Activated CD4-positive, alpha-beta memory T cell treated with anti-CD3 and anti-CD28 coated beads for 36 hours (primary cell): ENCODE results near the gene RGS6. TPM values are rescaled to one million over a fixed set of nuclear protein-coding genes. Genes with fewer than 3 reads are reported as not detected.
A peak's percentile ranks its signal among the peaks of the same experiment; 100 is the strongest.

Experiments
- CTCF ChIA-PET: fragments of 350-600 bp; sonication (Branson Sonifier 250); formaldehyde crosslinking; loops from one replicate; lab custom pipeline; 2021; ENCODE audit warnings: antibody characterized with exemption, inconsistent platforms; lab: Charles Lee
- POLR2A ChIA-PET: fragments of 350-600 bp; sonication (Branson Sonifier 250); formaldehyde crosslinking; loops from one replicate; lab custom pipeline; 2021; ENCODE audit warnings: antibody characterized with exemption; lab: Charles Lee
- DNase-seq: peaks from one replicate; pipeline ENCODE4 v3.0.0-alpha.2; 2020
- H3K27ac Mint-ChIP-seq: one replicate; pipeline ENCODE4 v1.8.0; 2021; ENCODE audit warnings: mixed read lengths
- H3K27me3 Mint-ChIP-seq: one replicate; pipeline ENCODE4 v1.8.0; 2021; ENCODE audit warnings: mixed read lengths
- H3K36me3 Mint-ChIP-seq: one replicate; pipeline ENCODE4 v1.8.0; 2021; ENCODE audit warnings: mixed read lengths
- H3K4me1 Mint-ChIP-seq: one replicate; pipeline ENCODE4 v1.8.0; 2021; ENCODE audit warnings: low read depth, mixed read lengths
- H3K4me3 Mint-ChIP-seq: one replicate; pipeline ENCODE4 v1.8.0; 2021; ENCODE audit warnings: mild to moderate bottlenecking, mixed read lengths
- H3K9me3 Mint-ChIP-seq: one replicate; pipeline ENCODE4 v1.8.0; 2021; ENCODE audit warnings: mixed read lengths
- intact Hi-C: fragments of 100-400 bp; cut with micrococcal nuclease; formaldehyde crosslinking; loops from one replicate; pipeline ENCODE4 v1.15.1; 2023
- total RNA-seq, 2 experiments: library from RNA; stranded (reverse); gene quantifications; one replicate each; pipeline ENCODE4 v1.2.3, GENCODE V29; 2021

RGS6 gene
- total RNA-seq, 2 experiments from 2014 or later, result 0.15 to 0.19 TPM

DNA sequence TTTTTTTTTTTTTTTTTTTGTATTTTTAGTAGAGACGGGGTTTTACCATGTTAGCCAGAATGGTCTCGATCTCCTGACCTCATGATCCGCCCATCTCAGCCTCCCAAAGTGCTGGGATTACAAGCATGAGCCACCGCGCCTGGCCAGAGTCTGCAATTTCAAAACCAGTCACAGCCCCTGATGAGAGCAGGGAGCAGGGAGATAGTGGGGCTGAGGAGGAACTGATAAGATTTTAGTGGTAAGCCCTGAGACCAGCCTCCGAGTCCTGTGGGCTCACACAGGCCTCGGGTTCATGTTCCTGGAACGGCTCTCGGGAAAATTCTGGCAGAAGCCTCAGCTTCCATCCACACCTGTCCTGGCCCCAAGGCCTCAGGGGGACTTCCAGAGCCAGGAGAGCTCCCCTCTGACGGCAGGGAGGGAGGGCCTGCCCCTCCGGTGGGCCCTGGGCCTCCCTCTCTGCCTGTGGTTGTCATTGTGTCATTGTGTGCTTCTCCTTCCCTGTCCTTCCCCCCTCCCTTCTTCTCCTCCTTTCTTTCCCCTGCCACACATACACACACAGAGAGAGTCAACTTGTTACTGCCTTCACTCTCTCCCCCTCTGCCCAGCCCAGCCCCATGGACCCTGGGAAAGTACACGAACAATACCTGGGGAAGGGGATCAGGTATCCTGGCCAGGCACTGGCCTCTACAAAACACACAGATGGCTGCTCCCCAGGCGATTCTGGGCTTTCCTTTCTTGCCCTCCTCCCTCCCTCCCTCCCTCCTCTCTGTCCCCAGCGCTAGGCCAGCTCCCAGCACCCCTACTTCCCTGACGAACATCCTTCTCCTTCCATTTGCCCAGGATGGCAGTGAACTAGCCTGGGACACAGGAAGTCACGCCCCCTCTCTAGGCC is 667.6 kb downstream of the RGS6 start:
- Mint-ChIP-seq H3K4me1 (peaks cover 10% of the 10 kb centered on the region), H3K36me3 (no peaks in the 10 kb centered on the region), H3K27ac (no peak overlapping the region), H3K27me3 (peaks cover 10% of the 10 kb centered on the region), H3K4me3 (no peak overlapping the region), H3K9me3 (no peaks in the 10 kb centered on the region)
- CTCF ChIA-PET, result no interaction called here
- POLR2A ChIA-PET, result no interaction called here
- DNase-seq, result no peak
- intact Hi-C loops, result no loop called here

DNA sequence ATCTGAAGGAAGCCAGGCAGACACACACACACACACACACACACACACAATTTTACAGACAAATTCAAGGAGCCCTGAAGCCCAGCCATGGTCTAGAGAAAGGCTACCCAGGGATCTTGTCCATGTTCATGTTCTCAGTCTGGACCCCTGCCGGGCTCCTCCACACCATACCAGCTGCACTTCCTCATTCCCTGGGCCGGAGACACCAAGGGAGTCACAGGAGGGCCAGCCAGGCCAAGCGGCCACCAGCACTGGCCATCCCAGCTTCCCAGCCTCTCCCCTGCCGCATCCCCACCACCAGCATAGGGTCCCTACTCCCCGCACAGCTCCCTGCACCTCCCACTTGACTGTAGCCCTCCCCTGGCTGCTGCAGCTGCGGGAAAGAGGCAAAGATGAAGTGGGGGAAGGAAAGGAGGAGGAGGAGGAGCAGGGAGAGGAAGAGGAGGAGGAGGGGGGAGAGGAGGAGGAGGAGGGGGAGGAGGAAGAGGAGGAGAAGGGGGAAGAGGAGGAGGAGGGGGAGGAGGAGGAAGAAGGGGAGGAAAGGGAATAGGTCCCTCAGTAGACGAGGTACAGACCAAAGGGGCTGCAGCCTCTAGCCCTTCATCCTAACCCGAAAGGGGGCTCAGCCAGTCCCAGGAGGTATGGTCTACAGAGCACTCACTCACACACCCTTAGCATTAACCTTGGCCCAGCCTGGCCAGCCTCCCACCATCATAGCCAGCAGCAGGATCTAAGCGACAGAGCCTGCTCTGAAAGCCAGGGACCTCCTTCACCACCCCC is 668.5 kb downstream of the RGS6 start:
- DNase-seq, result no peak
- H3K9me3 Mint-ChIP-seq, result no peaks in the 10 kb centered on the region
- H3K4me3 Mint-ChIP-seq, result no peak overlapping the region
- no peaks in the 10 kb centered on the region for H3K36me3 Mint-ChIP-seq
- peaks cover 4% of the 10 kb centered on the region for H3K27me3 Mint-ChIP-seq
- intact Hi-C loops, result no loop called here
- no peak overlapping the region for H3K27ac Mint-ChIP-seq
- H3K4me1 Mint-ChIP-seq, result peaks cover under 1% of the 10 kb centered on the region
- ChIA-PET POLR2A (no interaction called here), CTCF (no interaction called here)

DNA sequence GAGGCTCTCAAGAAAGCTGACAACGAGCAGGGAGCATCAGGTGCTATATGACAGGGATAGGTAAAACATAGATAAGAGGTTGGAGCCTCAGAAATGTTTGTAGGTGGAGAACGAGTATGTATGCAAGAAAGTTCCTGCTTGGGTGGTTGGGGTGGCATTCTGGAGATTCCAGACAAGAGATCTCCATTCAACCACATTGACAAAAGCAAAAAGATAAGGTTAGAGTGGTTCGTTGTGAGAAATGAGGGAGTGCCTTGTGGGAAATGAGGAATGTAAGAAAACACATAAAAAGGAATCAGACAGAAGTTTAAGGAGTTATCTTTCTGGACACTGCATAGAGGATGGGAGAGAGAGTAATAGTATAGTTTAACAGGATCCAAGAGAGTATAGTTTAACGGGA is 671.4 kb downstream of the RGS6 start:
- no peaks in the 10 kb centered on the region for H3K4me1 Mint-ChIP-seq
- no peak overlapping the region for H3K27ac Mint-ChIP-seq
- ChIA-PET CTCF (no interaction called here), POLR2A (no interaction called here)
- H3K36me3 Mint-ChIP-seq, result no peaks in the 10 kb centered on the region
- H3K4me3 Mint-ChIP-seq, result no peak overlapping the region
- DNase-seq, result no peak
- intact Hi-C loops, result no loop called here
- no peaks in the 10 kb centered on the region for H3K9me3 Mint-ChIP-seq
- H3K27me3 Mint-ChIP-seq, result no peaks in the 10 kb centered on the region

DNA sequence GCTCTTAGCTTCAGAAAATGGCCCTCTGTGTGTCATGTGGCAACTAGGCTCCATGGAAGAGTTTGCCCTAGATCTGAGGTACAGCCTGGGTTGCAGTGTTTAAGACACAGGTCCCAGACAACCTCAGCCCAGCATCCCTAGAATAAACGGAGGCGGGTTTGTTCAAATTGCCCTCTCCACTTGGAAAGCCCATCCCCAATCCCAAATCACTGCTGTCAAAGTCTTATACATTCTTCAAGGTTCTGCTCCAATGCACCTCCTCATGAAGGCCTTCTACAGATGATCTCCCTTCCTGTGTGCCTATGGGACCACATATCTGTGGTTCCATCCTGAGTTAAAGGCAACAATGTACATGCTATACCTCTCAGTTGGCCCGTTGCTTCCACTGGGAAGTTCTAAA is 671.9 kb downstream of the RGS6 start:
- no peaks in the 10 kb centered on the region for H3K27me3 Mint-ChIP-seq
- CTCF ChIA-PET, result no interaction called here
- no peaks in the 10 kb centered on the region for H3K36me3 Mint-ChIP-seq
- no peaks in the 10 kb centered on the region for H3K4me1 Mint-ChIP-seq
- POLR2A ChIA-PET, result no interaction called here
- H3K27ac Mint-ChIP-seq, result no peak overlapping the region
- H3K4me3 Mint-ChIP-seq, result no peak overlapping the region
- intact Hi-C loops, result no loop called here
- DNase-seq, result no peak
- no peaks in the 10 kb centered on the region for H3K9me3 Mint-ChIP-seq

DNA sequence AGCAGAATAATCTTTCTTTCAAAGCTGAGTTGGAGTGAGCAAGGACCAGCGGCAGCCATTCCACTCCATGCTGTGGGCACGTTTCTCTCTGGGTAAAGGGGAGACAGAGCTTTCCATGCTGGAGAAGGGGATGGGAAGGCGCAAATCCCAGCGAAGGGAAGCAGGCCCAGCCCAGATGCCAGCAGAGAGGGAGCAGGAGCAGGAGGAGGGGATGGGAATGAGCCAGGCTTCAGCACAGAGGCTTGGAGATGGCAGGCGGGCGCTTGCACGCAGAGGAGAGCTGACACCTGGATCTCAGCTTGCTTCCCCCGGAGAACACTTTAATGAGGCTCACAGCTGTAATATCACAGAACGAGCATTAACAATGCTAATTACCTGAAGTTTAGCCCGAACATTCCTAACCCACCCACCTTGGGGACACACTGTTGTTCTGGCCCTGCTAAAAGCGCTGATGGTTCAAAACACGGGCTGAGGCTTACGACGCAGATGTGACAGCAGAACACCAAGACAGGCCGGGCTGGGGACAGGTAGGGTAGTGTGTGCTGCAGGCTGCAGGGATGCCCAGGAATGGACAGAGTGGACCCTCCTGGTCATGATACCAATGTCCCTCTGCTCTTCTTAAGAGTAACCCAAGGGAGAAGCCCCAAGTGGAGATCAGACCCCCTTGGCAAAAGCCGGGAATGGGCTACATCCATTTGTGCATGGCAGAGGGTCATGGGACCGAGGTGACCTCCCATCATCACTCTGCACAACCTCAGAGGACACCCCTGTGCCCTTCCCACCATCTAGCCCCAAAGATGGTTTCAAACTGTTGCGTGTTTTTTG is 673.1 kb downstream of the RGS6 start:
- Mint-ChIP-seq H3K36me3 (no peaks in the 10 kb centered on the region), H3K27me3 (no peaks in the 10 kb centered on the region), H3K4me3 (no peak overlapping the region), H3K27ac (no peak overlapping the region), H3K9me3 (no peaks in the 10 kb centered on the region), H3K4me1 (no peaks in the 10 kb centered on the region)
- POLR2A ChIA-PET, result no interaction called here
- intact Hi-C loops, result no loop called here
- peak; percentile 2 for DNase-seq
- CTCF ChIA-PET, result no interaction called here

DNA sequence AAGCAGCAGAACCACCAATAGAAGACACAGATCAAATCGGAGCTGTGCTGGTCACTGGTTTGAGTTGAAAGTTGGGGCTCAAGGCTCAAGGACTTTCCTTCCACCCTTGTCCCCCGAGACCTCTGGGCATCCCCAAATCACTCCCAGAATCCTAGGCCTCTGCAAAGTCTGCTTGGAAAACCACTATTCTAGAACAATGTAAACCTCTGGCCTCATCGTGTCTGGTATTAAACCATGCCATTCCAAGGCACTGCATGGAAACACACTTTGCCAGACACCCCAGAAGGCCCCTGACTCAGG is 673.6 kb downstream of the RGS6 start:
- intact Hi-C loops, result no loop called here
- no peaks in the 10 kb centered on the region for H3K36me3 Mint-ChIP-seq
- CTCF ChIA-PET, result no interaction called here
- H3K4me1 Mint-ChIP-seq, result no peaks in the 10 kb centered on the region
- no peaks in the 10 kb centered on the region for H3K27me3 Mint-ChIP-seq
- H3K9me3 Mint-ChIP-seq, result no peaks in the 10 kb centered on the region
- H3K27ac Mint-ChIP-seq, result no peak overlapping the region
- no peak overlapping the region for H3K4me3 Mint-ChIP-seq
- POLR2A ChIA-PET, result no interaction called here
- no peak for DNase-seq

DNA sequence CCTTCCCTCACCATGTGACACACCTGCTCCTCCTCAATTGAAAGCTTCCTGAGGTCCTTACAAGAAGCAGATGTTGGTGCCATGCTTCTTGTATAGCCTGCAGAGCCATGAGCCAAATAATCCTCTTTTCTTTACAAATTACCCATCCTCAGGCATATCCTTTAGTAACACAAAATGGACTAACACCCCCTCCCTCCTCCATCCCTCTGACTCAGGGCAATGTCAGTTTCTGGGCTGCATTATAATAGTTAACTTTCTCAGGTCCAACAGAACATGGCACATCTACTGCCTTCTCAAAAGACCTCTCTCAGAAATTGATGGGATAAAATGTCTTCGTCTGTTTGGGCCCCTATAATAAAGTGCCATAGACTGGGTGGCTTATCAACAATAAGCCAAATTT is 674.6 kb downstream of the RGS6 start:
- POLR2A ChIA-PET, result no interaction called here
- intact Hi-C loops, result no loop called here

DNA sequence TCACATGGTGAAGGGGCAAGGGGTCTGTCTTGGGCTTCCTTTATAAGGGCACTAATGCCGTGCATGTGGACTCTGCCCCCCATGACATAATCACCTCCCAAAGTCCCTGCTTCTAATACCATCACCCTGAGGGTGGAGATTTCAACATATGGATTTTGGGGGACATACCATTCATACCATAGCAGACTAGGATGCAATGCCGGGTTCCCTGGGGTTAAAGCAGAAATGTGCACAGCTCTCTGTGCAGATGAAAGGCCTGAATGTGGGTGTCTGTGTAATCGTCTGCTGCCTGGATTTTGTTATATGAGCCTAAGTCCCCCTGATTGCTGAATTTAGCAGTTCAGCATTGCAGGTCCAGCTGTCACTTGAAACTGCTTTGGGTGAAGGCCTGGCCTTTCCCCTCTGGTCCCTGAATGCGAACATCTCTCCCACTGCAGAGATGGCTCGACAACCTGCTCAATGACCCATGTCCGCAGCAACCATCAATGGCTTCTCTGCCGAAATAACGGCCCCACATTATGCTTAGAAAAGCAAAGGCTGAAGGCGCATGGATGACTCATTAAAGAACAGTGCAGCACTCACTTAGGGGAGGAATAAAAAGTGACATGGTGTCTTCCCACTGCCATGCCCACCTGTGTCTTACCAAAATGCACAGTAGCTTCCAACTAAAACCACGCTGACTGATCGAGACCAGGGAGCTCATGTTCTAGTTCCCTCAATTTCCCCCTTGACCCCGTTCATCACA is 675.3 kb downstream of the RGS6 start:
- no peak for DNase-seq
- intact Hi-C loops, result no loop called here
- POLR2A ChIA-PET, result no interaction called here

More for the DNA sequence above, 674.6 kb downstream of the RGS6 start:
- Mint-ChIP-seq H3K9me3 (no peaks in the 10 kb centered on the region), H3K36me3 (no peaks in the 10 kb centered on the region), H3K4me3 (no peak overlapping the region), H3K4me1 (no peaks in the 10 kb centered on the region), H3K27me3 (no peaks in the 10 kb centered on the region), H3K27ac (no peak overlapping the region)
- CTCF ChIA-PET, result no interaction called here
- DNase-seq, result no peak

DNA sequence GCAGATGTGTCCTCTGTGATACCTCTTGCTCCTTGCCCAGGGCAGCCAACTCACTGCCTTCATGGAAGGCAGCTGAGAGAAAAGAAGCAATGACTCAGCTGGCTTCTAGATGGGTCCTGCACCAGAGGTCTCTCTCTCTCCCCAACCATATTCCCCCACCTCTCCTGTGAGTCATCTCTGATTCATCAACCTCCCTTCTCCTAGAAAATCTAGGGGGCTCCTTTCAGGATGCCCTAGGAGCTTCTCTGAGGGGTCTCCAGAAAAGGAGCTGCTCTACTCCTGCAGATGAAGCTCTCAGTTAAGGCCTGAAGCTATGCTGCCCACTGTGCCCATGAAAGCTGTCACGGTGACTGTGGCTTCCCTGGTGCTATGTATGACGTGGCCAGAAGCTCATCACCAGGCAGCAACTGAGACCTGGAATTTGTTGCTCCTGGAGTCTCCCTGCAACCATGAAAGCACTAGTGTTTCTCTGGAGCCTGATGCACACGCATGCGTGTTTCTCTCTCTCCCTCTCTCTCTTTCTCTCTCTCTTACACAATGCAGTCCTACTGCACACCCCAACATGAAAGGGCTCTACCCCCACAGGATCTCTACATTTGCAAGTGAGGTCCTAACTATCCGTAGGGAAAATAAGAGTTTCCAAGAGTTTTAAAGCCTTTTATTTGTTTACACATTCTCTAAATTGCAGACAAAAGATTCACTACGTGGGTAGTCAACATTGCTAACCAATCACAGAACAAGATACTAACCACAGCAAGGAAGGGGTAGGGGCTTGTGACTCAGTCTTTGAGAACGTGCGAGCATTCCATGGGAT is 676.4 kb downstream of the RGS6 start:
- no peaks in the 10 kb centered on the region for H3K4me1 Mint-ChIP-seq
- no peaks in the 10 kb centered on the region for H3K36me3 Mint-ChIP-seq
- peak; percentile 10 for DNase-seq
- no peaks in the 10 kb centered on the region for H3K9me3 Mint-ChIP-seq
- intact Hi-C loops, result no loop called here
- no peak overlapping the region for H3K27ac Mint-ChIP-seq
- ChIA-PET CTCF (interaction anchor here (1.0 kb wide), 1 partner anchor 295 kb away, joined by 3 read pairs; no protein-coding TSS in a partner anchor), POLR2A (no interaction called here)
- no peaks in the 10 kb centered on the region for H3K27me3 Mint-ChIP-seq
- no peak overlapping the region for H3K4me3 Mint-ChIP-seq

More for the DNA sequence above, 675.3 kb downstream of the RGS6 start:
- no peaks in the 10 kb centered on the region for H3K27me3 Mint-ChIP-seq
- H3K36me3 Mint-ChIP-seq, result no peaks in the 10 kb centered on the region
- H3K27ac Mint-ChIP-seq, result no peak overlapping the region
- H3K9me3 Mint-ChIP-seq, result no peaks in the 10 kb centered on the region
- CTCF ChIA-PET, result interaction anchor here (1.0 kb wide), 1 partner anchor 296 kb away, joined by 3 read pairs; no protein-coding TSS in a partner anchor
- no peaks in the 10 kb centered on the region for H3K4me1 Mint-ChIP-seq
- no peak overlapping the region for H3K4me3 Mint-ChIP-seq

DNA sequence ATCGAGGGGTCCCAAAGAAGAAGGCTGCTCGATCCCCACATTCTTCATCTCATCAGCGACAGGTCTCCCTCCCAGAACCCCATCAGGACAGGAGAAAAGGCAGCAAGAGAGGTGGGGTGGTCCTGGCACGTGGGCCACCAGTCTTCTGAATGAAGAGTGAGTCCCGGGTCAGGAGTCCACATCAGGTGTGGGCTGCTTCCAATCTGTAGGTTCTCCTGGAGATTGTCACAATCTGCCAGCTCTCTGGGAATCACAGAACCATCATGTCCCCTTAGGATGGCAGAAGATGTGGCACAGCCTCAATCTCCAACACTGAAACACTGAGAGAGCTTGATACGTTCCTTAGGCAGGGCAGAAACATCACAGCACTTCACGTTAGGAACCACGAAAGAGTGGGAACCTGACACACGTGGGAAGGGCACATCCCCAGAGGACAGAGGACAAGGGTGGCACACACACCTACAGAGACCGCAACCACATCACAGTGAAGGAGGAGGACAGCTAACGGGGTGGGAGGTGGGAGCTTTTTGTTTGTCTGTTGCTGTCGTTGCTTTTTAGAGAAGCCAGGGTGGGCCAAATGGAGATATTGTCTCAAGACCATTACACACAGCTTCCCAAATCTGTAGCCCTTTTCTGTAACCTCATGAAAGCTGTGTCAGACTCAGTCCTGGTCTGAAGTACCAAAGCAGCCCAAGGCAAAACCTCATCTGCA is 677.1 kb downstream of the RGS6 start:
- H3K36me3 Mint-ChIP-seq, result no peaks in the 10 kb centered on the region
- no peak overlapping the region for H3K4me3 Mint-ChIP-seq
- no peak overlapping the region for H3K27ac Mint-ChIP-seq
- intact Hi-C loops, result no loop called here
- H3K9me3 Mint-ChIP-seq, result no peaks in the 10 kb centered on the region
- ChIA-PET POLR2A (no interaction called here), CTCF (no interaction called here)
- DNase-seq, result no peak
- H3K27me3 Mint-ChIP-seq, result no peaks in the 10 kb centered on the region
- no peaks in the 10 kb centered on the region for H3K4me1 Mint-ChIP-seq
